ENCODE data around the gene ZNF573.
"Not testable (repeated sequence)": the region's sequence is repeated elsewhere in the genome, so short reads cannot be mapped to it uniquely, and the experiment has no call there.

The ZNF573 gene

GRCh38 chr19:37779127-37780005 lies at the start of gene ZNF573:
Gene ZNF573, minus strand, starts transcription at chr19:37779586. Its CDS starts 5,857 bp downstream, at chr19:37773729.
- peak; percentile 61 to 83 for DNase-seq

GRCh38 chr19:37817180-37817981 lies 38.0 kb upstream of the ZNF573 start:
- DNase-seq = no peak

- DNase-seq = not testable (repeated sequence)
Observed at GRCh38 chr19:37815611-37816010, 36.2 kb upstream of the ZNF573 start.

DNA sequence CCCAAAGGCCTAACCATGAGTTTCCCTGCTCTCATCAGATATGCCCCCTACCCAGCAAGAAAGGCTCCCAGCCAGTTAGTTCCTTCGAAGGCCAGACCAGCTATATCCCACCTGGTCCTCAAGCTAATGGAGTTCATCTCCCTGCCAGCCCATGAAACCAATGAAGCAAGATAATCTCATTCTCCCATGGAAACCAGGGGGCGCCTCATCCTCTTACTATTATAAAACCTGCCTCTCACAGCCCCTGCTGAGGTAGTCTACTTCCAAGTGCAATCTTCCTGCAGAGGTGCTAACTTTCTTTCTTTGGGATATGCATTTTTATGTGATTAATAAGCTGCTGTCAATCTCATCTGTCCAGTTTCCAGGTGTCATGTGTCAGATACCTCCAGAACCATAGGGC lies 34.0 kb upstream of the ZNF573 start:
- no peak for DNase-seq

DNA sequence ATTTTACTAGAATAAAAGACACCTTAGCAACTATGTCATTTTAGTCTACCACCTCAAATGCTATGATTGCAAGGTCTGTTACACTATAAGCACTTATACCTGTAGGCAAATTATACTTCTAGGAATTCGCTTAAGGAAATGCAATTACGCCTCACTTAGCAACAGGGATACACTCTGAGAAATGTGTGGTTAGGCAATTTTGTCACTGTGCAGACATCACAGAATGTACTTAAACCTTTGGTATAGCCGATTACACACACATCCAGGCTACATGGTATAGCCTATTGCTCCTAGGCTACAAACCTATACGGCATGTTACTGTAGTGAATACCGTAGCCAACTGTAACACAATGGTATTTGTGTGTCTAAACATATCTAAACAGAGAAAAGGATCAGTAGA lies 30.0 kb upstream of the ZNF573 start:
- DNase-seq = no peak

DNA sequence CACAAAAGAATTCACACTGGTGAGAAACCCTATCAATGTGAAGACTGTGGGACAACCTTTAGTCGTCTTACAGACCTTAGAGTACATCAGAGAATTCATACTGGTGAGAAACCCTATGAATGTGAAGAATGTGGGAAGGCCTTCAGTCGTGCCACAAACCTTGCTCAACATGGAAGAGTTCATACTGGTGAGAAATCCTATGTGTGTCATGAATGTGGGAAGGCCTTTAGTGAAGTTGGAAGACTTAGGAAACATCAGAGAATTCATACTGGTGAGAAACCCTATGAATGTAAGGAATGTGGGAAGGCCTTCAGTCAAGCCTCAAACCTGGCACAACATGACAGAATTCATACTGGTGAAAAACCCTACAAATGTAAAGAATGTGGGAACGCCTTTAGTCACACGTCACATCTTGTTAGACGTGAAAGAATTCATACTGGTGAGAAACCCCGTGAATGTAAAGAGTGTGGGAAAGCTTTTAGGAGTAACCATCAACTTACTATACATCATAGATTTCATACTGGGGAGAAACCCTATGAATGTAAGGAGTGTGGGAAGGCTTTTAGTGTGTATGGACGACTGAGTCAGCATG lies 24.0 kb upstream of the ZNF573 start:
- DNase-seq = no peak

GRCh38 chr19:37790244-37790925 lies 11.0 kb upstream of the ZNF573 start:
- DNase-seq = no peak

DNA sequence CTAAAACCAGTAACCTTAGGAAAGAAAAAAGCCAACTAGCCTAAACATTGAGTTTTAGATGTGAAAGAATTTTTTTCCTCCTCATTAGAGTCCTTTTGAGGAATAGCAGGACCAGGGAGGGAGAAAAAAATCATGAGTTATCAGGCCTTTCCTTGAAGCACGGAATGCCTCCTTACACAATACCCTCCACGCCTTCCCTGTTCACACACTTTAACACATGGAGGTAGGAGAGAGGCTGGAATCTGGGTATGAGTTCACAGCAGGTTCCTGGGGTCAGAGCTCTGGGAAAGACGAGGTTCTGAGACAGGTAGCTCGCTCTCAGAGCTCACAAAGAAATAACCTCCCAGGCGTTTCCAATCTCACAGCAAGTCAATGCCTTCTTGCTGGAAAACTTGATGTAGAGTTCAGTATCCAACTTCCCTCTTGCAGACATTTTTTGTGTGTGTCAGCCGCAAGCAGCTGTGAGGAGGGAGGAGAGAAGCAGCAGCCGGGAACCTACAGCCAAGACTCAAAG lies 716 bp downstream of the ZNF573 start:
- DNase-seq = no peak

DNA sequence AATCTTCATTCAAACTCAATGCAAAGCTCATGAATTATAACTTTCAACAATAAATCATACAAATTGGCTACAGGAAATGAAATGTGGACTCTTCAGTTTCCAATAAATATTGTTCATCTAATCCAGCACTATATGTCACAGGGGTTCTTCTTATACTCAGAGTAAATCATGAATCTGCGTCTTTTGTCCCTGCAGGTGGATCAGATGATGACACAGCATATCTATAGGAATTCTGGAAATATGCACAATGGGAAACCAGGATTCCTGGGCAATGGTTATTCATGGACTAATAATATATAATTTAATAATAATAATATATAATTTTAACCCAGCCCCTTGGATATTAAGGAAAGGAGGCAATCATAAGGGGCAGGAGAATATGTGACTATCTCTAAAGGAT lies 8.4 kb downstream of the ZNF573 start:
- no peak for DNase-seq

GRCh38 chr19:37763488-37763887 lies 15.9 kb downstream of the ZNF573 start:
- no peak for DNase-seq

GRCh38 chr19:37757683-37758082 lies 21.7 kb downstream of the ZNF573 start:
- not testable (repeated sequence) for DNase-seq

- DNase-seq = no peak
Observed at GRCh38 chr19:37738371-37738770, 41.0 kb downstream of the ZNF573 start.

DNA sequence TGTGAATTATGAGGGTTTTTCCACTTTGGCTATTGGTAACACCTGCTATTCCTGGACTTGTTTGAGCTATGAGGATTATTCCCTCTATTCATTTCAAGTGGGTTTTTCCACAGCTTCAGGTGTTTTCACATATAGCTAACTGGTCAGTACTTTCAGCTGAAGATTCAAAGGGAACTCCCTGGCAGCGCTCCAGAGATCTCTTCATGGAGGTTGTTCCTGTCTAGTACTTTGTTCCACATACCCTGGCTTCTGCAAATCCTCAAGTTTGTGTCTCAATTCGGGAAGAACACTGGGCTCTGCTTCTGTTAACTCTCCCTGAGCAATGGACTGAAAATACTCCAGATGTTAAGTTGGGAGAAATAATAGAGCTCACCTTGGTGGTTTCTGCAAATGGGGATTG lies 54.2 kb downstream of the ZNF573 start:
- DNase-seq = no peak

GRCh38 chr19:37719927-37720265 lies 59.5 kb downstream of the ZNF573 start:
- DNase-seq = no peak

GRCh38 chr19:37719111-37719926 lies 60.1 kb downstream of the ZNF573 start, which contains the start of gene ZNF607:
Gene ZNF607, minus strand, starts transcription at chr19:37719761. Its CDS starts 8,143 bp downstream, at chr19:37711618.
- peak; percentile 27 to 81 for DNase-seq

GRCh38 chr19:37718304-37718703 lies 61.1 kb downstream of the ZNF573 start:
- no peak for DNase-seq

GRCh38 chr19:37716140-37716539 lies 63.2 kb downstream of the ZNF573 start:
- DNase-seq = no peak

DNA sequence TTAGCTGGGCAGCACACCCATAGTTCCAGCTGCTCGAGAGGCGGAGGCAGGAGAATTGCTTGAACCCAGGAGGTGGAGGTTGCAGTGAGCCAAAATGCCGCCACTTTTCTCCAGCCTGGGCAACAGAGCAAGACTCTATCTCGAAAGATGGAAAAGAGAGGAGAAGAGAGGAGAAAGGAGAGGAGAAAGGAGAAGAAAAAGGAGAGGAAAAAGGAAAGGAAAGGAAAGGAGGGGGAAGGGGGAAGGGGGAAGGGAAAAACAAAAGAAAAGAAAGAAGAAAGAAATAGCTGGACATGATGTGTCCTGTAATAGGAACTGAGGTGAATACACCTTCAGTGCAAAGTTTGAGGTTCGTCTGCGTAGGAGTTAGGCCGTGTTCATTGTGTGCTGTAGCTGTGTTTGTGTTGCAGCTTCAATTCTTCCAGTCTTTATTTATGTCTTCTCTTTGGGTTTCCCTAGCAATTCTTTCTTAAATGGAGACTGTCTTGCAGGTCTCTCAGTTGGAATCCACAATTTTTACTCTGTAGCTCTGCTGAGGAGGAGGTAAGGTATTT lies 73.3 kb downstream of the ZNF573 start:
- no peak for DNase-seq

DNA sequence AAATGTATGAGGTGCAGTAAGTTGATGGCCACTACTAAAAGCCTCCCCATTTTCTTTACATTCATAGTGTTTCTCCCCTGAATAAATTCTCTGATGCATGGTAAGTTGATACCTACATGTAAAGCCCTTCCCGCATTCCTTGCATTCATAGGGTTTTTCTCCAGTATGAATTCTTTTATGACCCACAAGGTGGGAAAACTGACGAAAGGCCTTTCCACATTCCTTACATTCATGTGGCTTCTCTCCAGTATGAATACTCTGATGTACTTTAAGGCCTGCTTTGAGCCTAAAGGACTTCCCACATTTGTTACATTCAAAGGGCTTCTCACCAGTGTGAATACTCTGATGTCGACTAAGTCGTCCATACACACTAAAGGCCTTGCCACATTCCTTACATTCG lies 80.3 kb downstream of the ZNF573 start:
- no peak for DNase-seq

DNA sequence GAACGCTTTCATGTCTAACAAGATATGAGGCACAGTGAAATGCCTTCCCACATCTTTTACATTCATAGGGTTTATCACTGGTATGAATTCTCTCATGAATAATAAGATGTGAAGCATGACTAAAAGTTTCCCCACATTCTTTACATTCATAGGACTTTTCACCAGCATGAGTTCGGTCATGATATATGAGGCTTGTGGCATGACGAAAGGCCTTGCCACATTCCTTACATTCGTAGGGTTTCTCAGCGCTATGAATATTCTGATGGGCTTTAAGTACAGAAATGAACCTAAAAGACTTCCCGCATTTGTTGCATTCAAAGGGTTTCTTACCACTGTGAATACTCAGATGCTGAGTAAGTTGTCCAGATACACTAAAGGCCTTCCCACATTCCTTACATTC lies 81.2 kb downstream of the ZNF573 start:
- no peak for DNase-seq

DNA sequence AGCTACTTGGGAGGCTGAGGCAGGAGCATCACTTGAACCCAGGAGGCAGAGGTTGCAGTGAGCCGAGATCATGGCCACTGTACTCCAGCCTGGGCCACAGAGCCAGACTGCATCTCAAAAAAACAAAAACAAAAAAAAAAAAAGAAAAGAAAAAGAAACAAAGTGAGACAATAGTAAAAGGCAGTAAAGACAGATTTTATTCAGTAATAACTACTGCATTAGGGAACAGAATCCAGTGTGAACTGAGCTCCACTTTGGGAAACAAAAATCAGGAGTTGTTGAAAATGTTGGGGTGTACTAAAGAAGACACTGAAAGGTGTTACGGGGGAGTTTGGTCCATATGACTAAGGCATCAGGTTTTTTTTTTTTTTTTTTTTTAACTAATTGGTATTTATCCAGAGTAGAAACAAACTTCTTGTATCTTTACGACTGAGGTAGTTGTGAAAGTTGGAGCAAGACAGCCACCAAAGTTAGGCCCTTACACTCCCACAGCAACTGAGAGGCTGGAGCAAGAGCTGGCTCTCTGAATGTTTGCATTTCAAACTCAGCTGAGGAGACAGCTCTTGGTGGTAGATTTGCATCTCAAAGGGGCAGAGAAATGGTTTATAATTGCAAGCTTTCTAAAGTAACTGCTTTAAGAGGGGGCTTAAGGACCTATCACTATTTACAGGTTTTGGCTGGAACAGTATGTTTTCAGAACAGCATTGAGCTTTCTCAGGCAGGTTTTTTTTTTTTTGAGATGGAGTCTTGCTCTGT lies 84.1 kb downstream of the ZNF573 start:
- no peak for DNase-seq

Measured in NCI-H446 (cell line).